HEK293 (cell line): ENCODE results near the gene ATG2A.

Experiments used
- CTCF ChIA-PET: fragments of 350-600 bp; formaldehyde crosslinking; extraction: SDS; loops from one replicate; lab custom pipeline; 2021; ENCODE audit warnings: antibody characterized with exemption; lab: Yijun Ruan, JAX
- POLR2A ChIA-PET: fragments of 300-600 bp; formaldehyde crosslinking; extraction: SDS; loops from one replicate; lab custom pipeline; 2020; ENCODE audit warnings: antibody characterized with exemption, inconsistent platforms; lab: Yijun Ruan, JAX
- H3K27ac ChIP-seq: fragments of 200-500 bp; sonication (Bioruptor generic); 2 replicates; pipeline ENCODE4 v1.5.1; 2014; ENCODE audit warnings: low read depth, low read length, control low read depth, inconsistent platforms; ENCODE audit errors: extremely low read depth
- H3K36me3 ChIP-seq, 2 experiments: fragments of 200-500 bp in 1 of 2; sonication (Bioruptor generic) in 1 of 2; 1 replicate in 1 of 2; 2 replicates in 1 of 2; pipeline ENCODE4 v1.5.1; 2014 to 2017; ENCODE audit warnings: inconsistent platforms in 2 of 2, low read length in 2 of 2; ENCODE audit not compliant: control insufficient read depth in 2 of 2, insufficient read depth in 1 of 2
- H3K4me1 ChIP-seq: fragments of 200-500 bp; sonication (Bioruptor generic); 2 replicates; pipeline ENCODE4 v1.5.1; 2014; ENCODE audit warnings: mild to moderate bottlenecking, low read length, inconsistent platforms; ENCODE audit not compliant: control insufficient read depth, insufficient read depth
- H3K4me3 ChIP-seq: 2 replicates; pipeline ENCODE4 v1.5.1; 2011; ENCODE audit warnings: low read depth, mild to moderate bottlenecking, control low read depth, low read length, moderate library complexity
- H3K9me3 ChIP-seq: fragments of 200-500 bp; sonication (Bioruptor generic); 2 replicates; pipeline ENCODE4 v1.5.1; 2014; ENCODE audit warnings: low read depth, low read length, inconsistent platforms; ENCODE audit not compliant: control insufficient read depth, insufficient read depth
- EGR2 ChIP-seq: fragments of 450-650 bp; formaldehyde crosslinking; IDR thresholded peaks from 2 replicates; pipeline ENCODE4 v1.5.1; 2016; ENCODE audit warnings: low read depth, missing biosample characterization, missing genetic modification characterization
- GLIS1 ChIP-seq: fragments of 450-650 bp; formaldehyde crosslinking; IDR thresholded peaks from 2 replicates; pipeline ENCODE4 v1.5.1; 2016; ENCODE audit warnings: missing biosample characterization, missing genetic modification characterization
- GLIS2 ChIP-seq: fragments of 450-650 bp; formaldehyde crosslinking; IDR thresholded peaks from 2 replicates; pipeline ENCODE4 v1.5.1; 2016; ENCODE audit warnings: missing biosample characterization, missing genetic modification characterization
- HOXA7 ChIP-seq: sonication (generic); formaldehyde crosslinking; IDR thresholded peaks from 2 replicates; pipeline ENCODE4 v1.8.1; 2022; ENCODE audit warnings: missing genetic modification reagents, borderline replicate concordance
- KLF1 ChIP-seq: fragments of 450-650 bp; formaldehyde crosslinking; IDR thresholded peaks from 2 replicates; pipeline ENCODE4 v1.5.1; 2016; ENCODE audit warnings: missing biosample characterization, missing genetic modification characterization
- KLF17 ChIP-seq: fragments of 450-650 bp; formaldehyde crosslinking; IDR thresholded peaks from 2 replicates; pipeline ENCODE4 v1.5.1; 2016; ENCODE audit warnings: missing biosample characterization, missing genetic modification characterization
- PATZ1 ChIP-seq: fragments of 450-650 bp; formaldehyde crosslinking; IDR thresholded peaks from 2 replicates; pipeline ENCODE4 v1.5.1; 2016; ENCODE audit warnings: missing biosample characterization, missing genetic modification characterization
- PRDM10 ChIP-seq: fragments of 450-650 bp; formaldehyde crosslinking; IDR thresholded peaks from 2 replicates; pipeline ENCODE4 v1.5.1; 2016; ENCODE audit warnings: missing biosample characterization, missing genetic modification characterization
- ZBTB48 ChIP-seq: fragments of 450-650 bp; formaldehyde crosslinking; IDR thresholded peaks from 2 replicates; pipeline ENCODE4 v1.5.1; 2016; ENCODE audit warnings: missing biosample characterization, missing genetic modification characterization
- ZFHX2 ChIP-seq: fragments of 450-650 bp; formaldehyde crosslinking; conservative IDR thresholded peaks from 2 replicates; pipeline ENCODE4 v1.5.1; 2016; ENCODE audit warnings: missing biosample characterization, missing genetic modification characterization
- ZIC2 ChIP-seq: fragments of 450-650 bp; formaldehyde crosslinking; IDR thresholded peaks from 2 replicates; pipeline ENCODE4 v1.5.1; 2016; ENCODE audit warnings: missing biosample characterization, missing genetic modification characterization
- ZNF133 ChIP-seq: fragments of 450-650 bp; formaldehyde crosslinking; IDR thresholded peaks from 2 replicates; pipeline ENCODE4 v1.5.1; 2016; ENCODE audit warnings: missing biosample characterization, missing genetic modification characterization
- ZNF169 ChIP-seq: fragments of 450-650 bp; formaldehyde crosslinking; IDR thresholded peaks from 2 replicates; pipeline ENCODE4 v1.5.1; 2016; ENCODE audit warnings: missing biosample characterization, missing genetic modification characterization
- ZNF23 ChIP-seq: fragments of 450-650 bp; formaldehyde crosslinking; IDR thresholded peaks from 2 replicates; pipeline ENCODE4 v1.5.1; 2016; ENCODE audit warnings: missing biosample characterization, missing genetic modification characterization, borderline replicate concordance
- ZNF24 ChIP-seq: fragments of 450-650 bp; formaldehyde crosslinking; IDR thresholded peaks from 2 replicates; pipeline ENCODE4 v1.5.1; 2016; ENCODE audit warnings: missing biosample characterization, missing genetic modification characterization
- ZNF398 ChIP-seq: fragments of 450-650 bp; formaldehyde crosslinking; IDR thresholded peaks from 2 replicates; pipeline ENCODE4 v1.5.1; 2017; ENCODE audit warnings: missing biosample characterization, missing genetic modification characterization
- ZNF600 ChIP-seq: fragments of 450-650 bp; formaldehyde crosslinking; IDR thresholded peaks from 2 replicates; pipeline ENCODE4 v1.5.1; 2016; ENCODE audit warnings: missing biosample characterization, missing genetic modification characterization
- ZNF792 ChIP-seq: fragments of 450-650 bp; formaldehyde crosslinking; IDR thresholded peaks from 2 replicates; pipeline ENCODE4 v1.5.1; 2016; ENCODE audit warnings: missing biosample characterization, missing genetic modification characterization
- ZSCAN5A ChIP-seq: fragments of 450-650 bp; formaldehyde crosslinking; IDR thresholded peaks from 2 replicates; pipeline ENCODE4 v1.5.1; 2016; ENCODE audit warnings: missing biosample characterization, missing genetic modification characterization

Gene ATG2A

GRCh38 chr11:64888729-64889511, 28.1 kb downstream of the ATG2A start:
- Histone ChIP-seq H3K36me3 (no peaks in the 10 kb centered on the region), H3K4me1 (no peaks in the 10 kb centered on the region), H3K4me3 (no peak overlapping the region), H3K27ac (no peak overlapping the region), H3K9me3 (no peaks in the 10 kb centered on the region)
- CTCF ChIA-PET, result interaction anchor here (0.5 to 5.2 kb wide), 16 partner anchors 8 to 1229 kb away, joined by 3 to 83 read pairs (median 4); partner anchors contain the start of gene EHD1
- TF ChIP-seq ZBTB48 (tag by site-specific recombination) (peak; percentile 76), ZNF24 (tag by site-specific recombination) (no peak), GLIS1 (peak; percentile 21; the same call in 1 of the 2 replicates), EGR2 (peak; percentile 82), ZNF169 (no peak), PATZ1 (tag by site-specific recombination) (peak; percentile 16; the same call in 1 of the 2 replicates), KLF1 (tag by site-specific recombination) (peak; percentile 57; the same call in 1 of the 2 replicates), ZNF600 (tag by site-specific recombination) (peak; percentile 37; the same call in 1 of the 2 replicates), PRDM10 (tag by site-specific recombination) (peak; percentile 59), ZIC2 (peak; percentile 78), ZSCAN5A (tag by site-specific recombination) (no peak), KLF17 (peak; percentile 80), ZFHX2 (peak; percentile 86), ZNF398 (peak; percentile 86)
- TF ChIP-seq, all 188 proteins: peak for 11
- POLR2A ChIA-PET, result interaction anchor here (1.5 kb wide), 1 partner anchor 30 kb away, joined by 3 read pairs; no protein-coding TSS in a partner anchor

- Histone ChIP-seq H3K4me1 (no peaks in the 10 kb centered on the region), H3K9me3 (no peaks in the 10 kb centered on the region), H3K36me3 (no peaks in the 10 kb centered on the region), H3K27ac (no peak overlapping the region), H3K4me3 (no peak overlapping the region)
- TF ChIP-seq HOXA7 (CRISPR knock-in tag) (no peak), ZNF133 (no peak), ZNF23 (no peak), GLIS2 (tag by site-specific recombination) (no peak), ZNF792 (tag by site-specific recombination) (no peak)
- POLR2A ChIA-PET, result interaction anchor here (0.6 to 1.0 kb wide), 4 partner anchors 11 to 110 kb away, joined by 3 to 7 read pairs (median 4); no protein-coding TSS in a partner anchor
- CTCF ChIA-PET, result interaction anchor here (0.5 to 5.2 kb wide), 24 partner anchors 9 to 233 kb away, joined by 3 to 83 read pairs (median 3); partner anchors contain the start of gene EHD1
Measured at GRCh38 chr11:64888406-64888728, 28.6 kb downstream of the ATG2A start.
